Osteocyte (in vitro differentiated cells): ENCODE data around the gene DHX32. TPM values are rescaled to one million over a fixed set of nuclear protein-coding genes. Genes with fewer than 3 reads are reported as not detected.
"Not testable (repeated sequence)": the region's sequence is repeated elsewhere in the genome, so short reads cannot be mapped to it uniquely, and the experiment has no call there.

Source experiments
- DNase-seq: peaks from one replicate; pipeline ENCODE4 v3.0.0; 2021; ENCODE audit warnings: mixed read lengths; ENCODE audit not compliant: unreplicated experiment; ENCODE audit errors: extremely low spot score
- H3K27ac Mint-ChIP-seq: one replicate; pipeline ENCODE4 v1.8.0; 2021; ENCODE audit warnings: mild to moderate bottlenecking, mixed read lengths; ENCODE audit not compliant: unreplicated experiment
- H3K27me3 Mint-ChIP-seq: one replicate; pipeline ENCODE4 v1.8.0; 2021; ENCODE audit warnings: mixed read lengths; ENCODE audit not compliant: unreplicated experiment
- H3K36me3 Mint-ChIP-seq: one replicate; pipeline ENCODE4 v1.8.0; 2021; ENCODE audit warnings: mixed read lengths; ENCODE audit not compliant: unreplicated experiment
- H3K4me1 Mint-ChIP-seq: one replicate; pipeline ENCODE4 v1.8.0; 2021; ENCODE audit warnings: mixed read lengths; ENCODE audit not compliant: unreplicated experiment
- H3K4me3 Mint-ChIP-seq: one replicate; pipeline ENCODE4 v1.8.0; 2021; ENCODE audit warnings: mild to moderate bottlenecking, moderate library complexity, mixed read lengths; ENCODE audit not compliant: unreplicated experiment
- H3K9me3 Mint-ChIP-seq: one replicate; pipeline ENCODE4 v1.8.0; 2021; ENCODE audit warnings: mixed read lengths; ENCODE audit not compliant: unreplicated experiment
- long read RNA-seq: library from polyadenylated mRNA; unstranded; transcript quantifications from one replicate; pipeline ENCODE4 v2.0.0, GENCODE V29; 2021
- total RNA-seq: library from RNA; stranded (reverse); gene quantifications from 2 replicates; pipeline ENCODE4 v1.2.1, GENCODE V29; 2021
- TF ChIP-seq, protein P1 (sequence below): fragments of 200-600 bp; sonication (generic); IDR thresholded peaks from 2 replicates; pipeline ENCODE4 v1.5.0; 2021; ENCODE audit warnings: antibody characterized with exemption, mild to moderate bottlenecking, moderate library complexity

Gene DHX32, protein sequence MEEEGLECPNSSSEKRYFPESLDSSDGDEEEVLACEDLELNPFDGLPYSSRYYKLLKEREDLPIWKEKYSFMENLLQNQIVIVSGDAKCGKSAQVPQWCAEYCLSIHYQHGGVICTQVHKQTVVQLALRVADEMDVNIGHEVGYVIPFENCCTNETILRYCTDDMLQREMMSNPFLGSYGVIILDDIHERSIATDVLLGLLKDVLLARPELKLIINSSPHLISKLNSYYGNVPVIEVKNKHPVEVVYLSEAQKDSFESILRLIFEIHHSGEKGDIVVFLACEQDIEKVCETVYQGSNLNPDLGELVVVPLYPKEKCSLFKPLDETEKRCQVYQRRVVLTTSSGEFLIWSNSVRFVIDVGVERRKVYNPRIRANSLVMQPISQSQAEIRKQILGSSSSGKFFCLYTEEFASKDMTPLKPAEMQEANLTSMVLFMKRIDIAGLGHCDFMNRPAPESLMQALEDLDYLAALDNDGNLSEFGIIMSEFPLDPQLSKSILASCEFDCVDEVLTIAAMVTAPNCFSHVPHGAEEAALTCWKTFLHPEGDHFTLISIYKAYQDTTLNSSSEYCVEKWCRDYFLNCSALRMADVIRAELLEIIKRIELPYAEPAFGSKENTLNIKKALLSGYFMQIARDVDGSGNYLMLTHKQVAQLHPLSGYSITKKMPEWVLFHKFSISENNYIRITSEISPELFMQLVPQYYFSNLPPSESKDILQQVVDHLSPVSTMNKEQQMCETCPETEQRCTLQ
- 30.4 and 30.8 TPM in 2 replicates for total RNA-seq
- long read RNA-seq, partial matches to known transcripts, result 7 of 27 reads
- long read RNA-seq, other reads (novel, unspliced or antisense), result 14 of 27 reads

DNA sequence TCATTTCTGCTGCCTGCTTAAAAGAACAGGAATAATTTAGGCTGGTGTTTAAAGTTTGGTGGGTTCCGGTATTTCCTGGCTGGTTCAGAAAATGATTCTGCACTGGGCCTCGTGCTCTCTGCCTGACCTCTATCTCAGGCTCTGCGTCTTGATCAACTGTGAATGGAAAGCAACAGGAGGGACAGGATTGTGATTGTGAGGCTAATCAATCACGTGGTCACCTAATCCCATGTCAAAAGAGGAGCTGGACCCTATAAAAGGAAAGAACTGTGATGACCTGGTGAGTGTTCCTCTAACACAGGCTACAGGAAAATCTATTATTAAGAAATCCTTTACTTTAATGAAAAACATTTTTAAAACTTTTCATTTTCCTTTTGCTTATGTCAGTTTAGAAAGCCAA, at the start of gene DHX32:
DHX32 (minus strand) TSS at position 101 of the 400 bp plus-strand sequence. CDS start 468 bp downstream, outside the sequence.
- H3K36me3 Mint-ChIP-seq, result peaks cover 24% of the 10 kb centered on the region

DNA sequence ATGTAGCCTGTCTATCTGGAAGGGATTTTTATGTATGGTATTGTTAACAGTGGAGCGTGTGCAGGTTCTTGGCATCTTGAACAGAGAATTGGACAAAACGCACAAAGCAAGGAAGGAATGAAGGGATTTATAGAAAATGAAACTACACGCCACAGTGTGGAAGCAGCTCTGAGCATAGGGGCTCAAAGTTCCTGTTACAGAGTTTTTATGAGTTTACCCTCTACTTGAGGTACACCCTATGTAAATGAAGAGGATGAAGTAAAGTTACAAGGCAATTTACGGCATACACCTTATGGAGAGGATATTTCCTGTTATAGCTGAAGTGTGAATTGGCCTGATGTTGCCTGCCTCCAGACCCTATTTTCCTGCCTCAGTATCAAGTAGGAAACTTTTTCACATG, 48.5 kb upstream of the DHX32 start:
- TF ChIP-seq, protein P1, sequence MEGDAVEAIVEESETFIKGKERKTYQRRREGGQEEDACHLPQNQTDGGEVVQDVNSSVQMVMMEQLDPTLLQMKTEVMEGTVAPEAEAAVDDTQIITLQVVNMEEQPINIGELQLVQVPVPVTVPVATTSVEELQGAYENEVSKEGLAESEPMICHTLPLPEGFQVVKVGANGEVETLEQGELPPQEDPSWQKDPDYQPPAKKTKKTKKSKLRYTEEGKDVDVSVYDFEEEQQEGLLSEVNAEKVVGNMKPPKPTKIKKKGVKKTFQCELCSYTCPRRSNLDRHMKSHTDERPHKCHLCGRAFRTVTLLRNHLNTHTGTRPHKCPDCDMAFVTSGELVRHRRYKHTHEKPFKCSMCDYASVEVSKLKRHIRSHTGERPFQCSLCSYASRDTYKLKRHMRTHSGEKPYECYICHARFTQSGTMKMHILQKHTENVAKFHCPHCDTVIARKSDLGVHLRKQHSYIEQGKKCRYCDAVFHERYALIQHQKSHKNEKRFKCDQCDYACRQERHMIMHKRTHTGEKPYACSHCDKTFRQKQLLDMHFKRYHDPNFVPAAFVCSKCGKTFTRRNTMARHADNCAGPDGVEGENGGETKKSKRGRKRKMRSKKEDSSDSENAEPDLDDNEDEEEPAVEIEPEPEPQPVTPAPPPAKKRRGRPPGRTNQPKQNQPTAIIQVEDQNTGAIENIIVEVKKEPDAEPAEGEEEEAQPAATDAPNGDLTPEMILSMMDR, result no peak
- peaks cover 8% of the 10 kb centered on the region for H3K9me3 Mint-ChIP-seq
- peaks cover 42% of the 10 kb centered on the region for H3K27me3 Mint-ChIP-seq
- no peaks in the 10 kb centered on the region for H3K36me3 Mint-ChIP-seq
- H3K4me3 Mint-ChIP-seq, result no peak overlapping the region
- no peak for DNase-seq
- H3K27ac Mint-ChIP-seq, result no peak overlapping the region
- H3K4me1 Mint-ChIP-seq, result peaks cover 2% of the 10 kb centered on the region

More for the DNA sequence above, at the start of gene DHX32:
- no peak for DNase-seq
- Mint-ChIP-seq H3K27me3 (no peaks in the 10 kb centered on the region), H3K4me3 (no peak within 1 kb of the TSS), H3K27ac (no peak within 1 kb of the TSS), H3K9me3 (peaks cover 5% of the 10 kb centered on the region), H3K4me1 (peaks cover 9% of the 10 kb centered on the region)
- TF ChIP-seq, protein P1, result no peak

DNA sequence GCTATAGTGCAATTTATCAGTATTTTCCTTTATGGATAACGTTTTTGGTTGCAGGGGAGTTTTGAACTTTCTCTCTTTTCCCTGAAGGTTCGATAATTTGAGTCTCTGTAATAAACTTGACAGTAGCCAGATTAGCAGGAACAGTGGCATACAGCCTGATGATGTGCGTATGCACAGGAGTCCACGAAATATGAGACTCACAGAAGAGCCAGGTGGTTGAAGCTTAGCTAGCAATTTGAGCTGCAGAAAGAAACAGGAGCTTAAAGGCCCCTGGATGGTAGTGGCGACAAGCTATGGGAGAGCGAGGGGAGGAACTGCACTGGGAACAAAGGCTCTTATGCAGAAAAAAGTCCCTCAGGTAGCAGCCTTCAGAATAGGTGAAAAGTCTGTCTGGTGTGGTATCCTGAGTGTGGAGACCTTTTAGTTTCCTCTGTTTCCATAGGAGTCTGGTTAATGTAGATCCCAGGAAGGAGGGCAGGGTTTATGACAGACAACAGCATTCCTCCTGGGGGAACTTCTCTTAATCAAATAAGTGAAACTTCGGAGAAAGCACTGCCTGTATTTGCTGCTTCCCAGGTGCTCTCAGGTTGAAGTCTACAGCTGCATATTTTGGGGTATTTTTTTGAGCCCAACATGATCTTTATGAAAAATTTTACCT, 48.0 kb upstream of the DHX32 start:
- no peaks in the 10 kb centered on the region for H3K4me1 Mint-ChIP-seq
- no peak overlapping the region for H3K4me3 Mint-ChIP-seq
- H3K27me3 Mint-ChIP-seq, result peaks cover 42% of the 10 kb centered on the region
- no peaks in the 10 kb centered on the region for H3K36me3 Mint-ChIP-seq
- H3K9me3 Mint-ChIP-seq, result peaks cover 8% of the 10 kb centered on the region
- no peak for DNase-seq
- H3K27ac Mint-ChIP-seq, result no peak overlapping the region
- TF ChIP-seq, protein P1, result no peak

DNA sequence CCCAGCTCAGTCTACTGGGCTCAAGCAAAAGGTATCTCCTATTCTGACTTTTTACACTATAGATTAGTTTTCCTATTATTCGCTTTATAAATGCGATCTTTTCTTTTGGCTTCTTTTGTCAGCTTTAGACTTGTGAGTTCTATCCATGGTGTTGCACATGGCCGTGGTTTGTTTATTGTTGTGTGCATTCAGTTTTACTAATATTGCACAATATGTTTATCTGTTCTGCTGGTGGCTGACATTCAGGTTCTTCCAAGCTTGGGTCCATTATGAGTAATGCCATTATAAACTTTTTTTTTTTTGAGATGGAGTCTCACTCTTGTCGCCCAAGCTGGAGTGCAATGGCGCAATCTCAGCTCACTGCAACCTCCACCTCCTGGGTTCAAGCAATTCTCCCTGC, 46.2 kb upstream of the DHX32 start:
- not testable (repeated sequence) for H3K4me1 Mint-ChIP-seq, H3K9me3 Mint-ChIP-seq, H3K4me3 Mint-ChIP-seq, H3K27ac Mint-ChIP-seq, DNase-seq, H3K36me3 Mint-ChIP-seq
- H3K27me3 Mint-ChIP-seq, result peaks cover 26% of the 10 kb centered on the region

DNA sequence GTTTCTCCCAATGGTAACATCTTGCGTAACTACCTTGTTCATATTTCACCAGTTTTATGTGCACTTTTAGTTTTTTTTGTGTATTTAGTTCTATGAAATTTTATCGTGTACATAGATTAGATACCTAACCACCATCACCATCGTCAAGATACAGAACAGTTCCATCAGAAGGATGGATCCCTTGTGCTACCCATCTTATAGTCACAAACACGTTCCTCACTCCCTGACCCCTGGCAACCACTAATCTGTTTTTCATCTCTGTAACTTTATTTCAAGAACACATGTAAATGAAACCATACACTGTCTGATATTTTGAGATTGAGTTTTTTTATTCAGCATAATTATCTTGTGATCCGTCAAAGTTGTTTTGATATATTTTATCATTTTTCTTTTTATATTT, 45.2 kb upstream of the DHX32 start:
- peaks cover 16% of the 10 kb centered on the region for H3K27me3 Mint-ChIP-seq
- TF ChIP-seq, protein P1, result no peak
- H3K36me3 Mint-ChIP-seq, result no peaks in the 10 kb centered on the region
- no peak overlapping the region for H3K27ac Mint-ChIP-seq
- no peak for DNase-seq
- H3K4me1 Mint-ChIP-seq, result peaks cover 3% of the 10 kb centered on the region
- H3K4me3 Mint-ChIP-seq, result no peak overlapping the region
- H3K9me3 Mint-ChIP-seq, result peaks cover under 1% of the 10 kb centered on the region
